Kidney (tissue), 14 donors: Measurements from ENCODE around the gene GALNT18. TPM values are rescaled to one million over a fixed set of nuclear protein-coding genes. Genes with fewer than 3 reads are reported as not detected.

ENCODE experiments used
- DNase-seq, 5 donors: peaks; one replicate each; pipeline ENCODE4 v3.0.0-alpha.2; 2013 to 2020
- FAIRE-seq: peaks from 2 replicates; lab custom pipeline; 2012; peaks lifted over from hg19 to GRCh38; lab: Jason Lieb, UNC
- H3K27ac ChIP-seq, 2 donors: one replicate each; pipeline ENCODE4 v1.7.0; 2013; ENCODE audit warnings: low read depth in 2 of 2, low read length in 2 of 2, inconsistent platforms in 1 of 2
- H3K27me3 ChIP-seq: one replicate; pipeline ENCODE4 v1.7.1; 2013; ENCODE audit warnings: low read length, inconsistent platforms; ENCODE audit not compliant: control insufficient read depth, insufficient read depth
- H3K36me3 ChIP-seq, 3 donors: one replicate each; pipeline versions ENCODE4 v1.7.0 to v1.7.1; 2013; ENCODE audit warnings: low read length in 3 of 3, control low read depth in 1 of 3, inconsistent platforms in 1 of 3; ENCODE audit not compliant: insufficient read depth in 3 of 3, control insufficient read depth in 2 of 3
- H3K4me1 ChIP-seq, 3 donors: one replicate each; pipeline versions ENCODE4 v1.7.0 to v1.7.1; 2013; ENCODE audit warnings: low read length in 3 of 3, inconsistent platforms in 1 of 3, low read depth in 1 of 3; ENCODE audit not compliant: control insufficient read depth in 2 of 3, insufficient read depth in 2 of 3
- H3K4me3 ChIP-seq, 3 donors: one replicate each; pipeline versions ENCODE4 v1.7.0 to v1.8.1; 2013; ENCODE audit warnings: low read length in 3 of 3, control low read depth in 1 of 3, inconsistent platforms in 1 of 3
- H3K9ac ChIP-seq, 3 donors: one replicate each; pipeline versions ENCODE4 v1.7.0 to v1.7.1; 2013; ENCODE audit warnings: low read length in 3 of 3, control low read depth in 1 of 3, inconsistent platforms in 1 of 3
- H3K9me3 ChIP-seq, 3 donors: one replicate each; pipeline versions ENCODE4 v1.7.0 to v1.7.1; 2013; ENCODE audit warnings: low read length in 3 of 3, control low read depth in 1 of 3, inconsistent platforms in 1 of 3; ENCODE audit not compliant: control insufficient read depth in 2 of 3, insufficient read depth in 1 of 3
- CTCF ChIP-seq: IDR thresholded peaks from 3 replicates; pipeline ENCODE4 v1.5.1; 2012; ENCODE audit warnings: mild to moderate bottlenecking, moderate library complexity, borderline replicate concordance; ENCODE audit not compliant: insufficient read depth; ENCODE audit errors: extremely low read depth
- intact Hi-C: fragments of 100-400 bp; cut with DNase I; formaldehyde crosslinking; loops from one replicate; pipeline ENCODE4 v1.11.1; 2022
- polyA plus RNA-seq: library from polyadenylated mRNA; stranded (reverse); fragments of 350-450 nt; fragmentation: Illumina TruSeq; extraction: RNeasy Lipid Tissue Mini Kit (QIAGEN cat#74804); gene quantifications from one replicate; pipeline ENCODE4 v1.2.3, GENCODE V29; 2014; ENCODE audit warnings: low read depth, low replicate concordance; ENCODE audit not compliant: insufficient read depth
- total RNA-seq: library from RNA; stranded (reverse); fragmentation: NEBNext Ultra II Directional; extraction: Animal tissue kit (Norgen Biotek cat#: 25700); gene quantifications from one replicate; pipeline ENCODE4 v1.2.1, GENCODE V29; 2021
- donor health status: control.
- donor health status: control.
- donor health status: control.
- donor health status: control.
- donor health status: control.
- donor health status: DM: yes; HTN: yes; CAD: no.
- donor health status: Normal renal cell carcinoma (clear cell type).

The GALNT18 gene
- total and polyA plus RNA-seq, 2 donors from 2014 or later, result 27.2 to 42.1 TPM

- intact Hi-C loops, result no loop called here
- DNase-seq (no peak), FAIRE-seq (no peak)
- TF ChIP-seq CTCF, result no peak
- no peaks in the 10 kb centered on the region for H3K27me3 ChIP-seq
- no peaks in the 10 kb centered on the region for H3K9me3 ChIP-seq
- peaks cover 0 to 22% (median 8%) of the 10 kb centered on the region in 3 donors for H3K4me1 ChIP-seq
- no peak overlapping the region for H3K4me3 ChIP-seq
- H3K27ac ChIP-seq, result no peak overlapping the region
- H3K36me3 ChIP-seq, result no peaks in the 10 kb centered on the region
- H3K9ac ChIP-seq, result no peak overlapping the region
Measured at GRCh38 chr11:11464555-11464954, 157.2 kb downstream of the GALNT18 start.

- intact Hi-C loops, result no loop called here
- no peak for FAIRE-seq
Measured at GRCh38 chr11:11463405-11463804, 158.4 kb downstream of the GALNT18 start.

GRCh38 chr11:11461473-11461872 is 160.3 kb downstream of the GALNT18 start:
- FAIRE-seq (no peak), DNase-seq (no peak)
- Histone ChIP-seq H3K27me3 (no peaks in the 10 kb centered on the region), H3K27ac (no peak overlapping the region), H3K9ac (no peak overlapping the region), H3K4me3 (no peak overlapping the region), H3K4me1 (peaks cover 0 to 27% (median 6%) of the 10 kb centered on the region in 3 donors), H3K9me3 (no peaks in the 10 kb centered on the region), H3K36me3 (no peaks in the 10 kb centered on the region)
- intact Hi-C loops, result no loop called here
- no peak for TF ChIP-seq CTCF

More at GRCh38 chr11:11463405-11463804, 158.4 kb downstream of the GALNT18 start:
- DNase-seq, result peak in 4 of 5 donors; percentile 68 to 86 (median 74)
- no peaks in the 10 kb centered on the region for H3K36me3 ChIP-seq
- H3K9me3 ChIP-seq, result no peaks in the 10 kb centered on the region
- no peak overlapping the region for H3K4me3 ChIP-seq
- H3K9ac ChIP-seq, result no peak overlapping the region
- H3K27ac ChIP-seq, result no peak overlapping the region
- TF ChIP-seq CTCF, result no peak
- H3K4me1 ChIP-seq, result peaks cover 0 to 22% (median 8%) of the 10 kb centered on the region in 3 donors
- H3K27me3 ChIP-seq, result no peaks in the 10 kb centered on the region

GRCh38 chr11:11459578-11459977 is 162.2 kb downstream of the GALNT18 start:
- Histone ChIP-seq H3K4me1 (peaks cover 0 to 12% (median 6%) of the 10 kb centered on the region in 3 donors), H3K27me3 (no peaks in the 10 kb centered on the region), H3K9me3 (no peaks in the 10 kb centered on the region), H3K36me3 (no peaks in the 10 kb centered on the region), H3K27ac (no peak overlapping the region), H3K4me3 (no peak overlapping the region), H3K9ac (no peak overlapping the region)
- no peak for TF ChIP-seq CTCF
- FAIRE-seq (no peak), DNase-seq (no peak)
- intact Hi-C loops, result no loop called here
